HG02571 (cell line): ENCODE results near the gene ERN2.
"Not testable (repeated sequence)": the region's sequence is repeated elsewhere in the genome, so short reads cannot be mapped to it uniquely, and the experiment has no call there.

ENCODE experiments used
- ATAC-seq: cut with Tn5 transposase; IDR thresholded peaks from one replicate; pipeline ENCODE4 v1.9.1; 2021; ENCODE audit warnings: mild to moderate bottlenecking, moderate library complexity; ENCODE audit not compliant: unreplicated experiment

The ERN2 gene

GRCh38 chr16:23722613-23723240, 9.7 kb upstream of the ERN2 start:
- ATAC-seq: not testable (repeated sequence)

- ATAC-seq: no peak
These were observed 3.5 kb upstream of the ERN2 start for GRCh38 chr16:23716484-23716883.

- ATAC-seq: no peak
These were observed 1.2 kb downstream of the ERN2 start for GRCh38 chr16:23711785-23712184.

- ATAC-seq: no peak
These were observed 2.5 kb downstream of the ERN2 start for GRCh38 chr16:23710504-23710903.

GRCh38 chr16:23710008-23710407, 3.0 kb downstream of the ERN2 start:
- ATAC-seq: no peak

- ATAC-seq: no peak
These were observed 3.5 kb downstream of the ERN2 start for GRCh38 chr16:23709536-23709935.

GRCh38 chr16:23706439-23706838, 6.6 kb downstream of the ERN2 start:
- no peak for ATAC-seq

GRCh38 chr16:23705517-23705902, 7.5 kb downstream of the ERN2 start:
- ATAC-seq: no peak

GRCh38 chr16:23704772-23705516, 8.1 kb downstream of the ERN2 start:
- ATAC-seq: no peak

- no peak for ATAC-seq
These were observed 10.1 kb downstream of the ERN2 start for GRCh38 chr16:23702951-23703350.

GRCh38 chr16:23701045-23701444, 12.0 kb downstream of the ERN2 start:
- ATAC-seq: no peak

- ATAC-seq: no peak
These were observed 12.5 kb downstream of the ERN2 start for GRCh38 chr16:23700509-23700908.

GRCh38 chr16:23700093-23700492, 12.9 kb downstream of the ERN2 start:
- no peak for ATAC-seq

- no peak for ATAC-seq
These were observed 13.9 kb downstream of the ERN2 start for GRCh38 chr16:23699100-23699499.

GRCh38 chr16:23695756-23696155, 17.3 kb downstream of the ERN2 start:
- ATAC-seq: no peak

- no peak for ATAC-seq
These were observed 18.2 kb downstream of the ERN2 start for GRCh38 chr16:23694644-23695373.

GRCh38 chr16:23694265-23694643, 18.8 kb downstream of the ERN2 start:
- ATAC-seq: no peak

- no peak for ATAC-seq
These were observed 20.7 kb downstream of the ERN2 start for GRCh38 chr16:23692190-23692837.

- no peak for ATAC-seq
These were observed 21.4 kb downstream of the ERN2 start for GRCh38 chr16:23691483-23692189.

- ATAC-seq: no peak
These were observed 22.1 kb downstream of the ERN2 start for GRCh38 chr16:23690771-23691482.
